Measurements from ENCODE around the gene YTHDC1. TPM values are rescaled to one million over a fixed set of nuclear protein-coding genes. Genes with fewer than 3 reads are reported as not detected.
A peak's percentile ranks its signal among the peaks of the same experiment; 100 is the strongest.

The YTHDC1 gene
- total RNA-seq, 2 donors from 2014 or later = 170 to 184 TPM

DNA sequence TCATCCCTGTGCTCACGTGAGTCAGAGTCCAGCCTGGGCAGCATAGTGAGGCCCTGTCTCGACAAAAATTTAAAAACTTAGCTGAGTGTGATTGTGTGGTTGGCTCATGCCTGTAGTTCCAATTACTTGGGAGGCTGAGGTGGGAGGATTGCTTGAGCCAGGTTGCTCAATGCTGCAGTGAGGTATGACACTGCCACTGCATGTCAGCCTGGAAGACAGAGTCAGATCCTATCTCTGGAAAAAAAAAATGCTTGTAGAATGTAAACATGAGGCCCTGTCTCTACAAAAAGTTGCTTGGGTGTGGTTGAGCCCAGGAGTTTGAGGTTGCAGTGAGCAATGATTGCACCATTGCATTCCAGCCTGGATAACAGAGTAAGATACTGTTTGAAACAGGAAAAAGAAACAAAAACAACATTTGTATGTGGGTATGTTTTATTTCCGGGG lies 11.3 kb upstream of the YTHDC1 start:
- Mint-ChIP-seq H3K9me3 (peaks cover 31% of the 10 kb centered on the region), H3K27me3 (ENCODE audit: insufficient read depth) (peaks cover 20% of the 10 kb centered on the region), H3K36me3 (ENCODE audit: low read depth) (peaks cover 26% of the 10 kb centered on the region), H3K27ac (peak overlapping the region; percentile 17), H3K4me3 (no peak overlapping the region), H3K4me1 (peaks cover 26% of the 10 kb centered on the region)
- DNase-seq = no peak
- Histone ChIP-seq H3K36me3 (ENCODE audit: control insufficient read depth, insufficient read depth, low read length) (no peaks in the 10 kb centered on the region), H3K9me3 (ENCODE audit: control insufficient read depth, low read length) (peaks cover 30% of the 10 kb centered on the region), H3K27ac (ENCODE audit: low read depth, low read length) (no peak overlapping the region), H3K27me3 (ENCODE audit: control insufficient read depth, insufficient read depth, low read length, poor library complexity, severe bottlenecking) (no peaks in the 10 kb centered on the region), H3K4me1 (ENCODE audit: control insufficient read depth, insufficient read depth, low read length) (no peaks in the 10 kb centered on the region), H3K9ac (ENCODE audit: extremely low read depth, low read length, poor library complexity, severe bottlenecking) (no peak overlapping the region), H3K4me3 (ENCODE audit: low read length) (peak overlapping the region; percentile 3)
- TF ChIP-seq, protein P1, sequence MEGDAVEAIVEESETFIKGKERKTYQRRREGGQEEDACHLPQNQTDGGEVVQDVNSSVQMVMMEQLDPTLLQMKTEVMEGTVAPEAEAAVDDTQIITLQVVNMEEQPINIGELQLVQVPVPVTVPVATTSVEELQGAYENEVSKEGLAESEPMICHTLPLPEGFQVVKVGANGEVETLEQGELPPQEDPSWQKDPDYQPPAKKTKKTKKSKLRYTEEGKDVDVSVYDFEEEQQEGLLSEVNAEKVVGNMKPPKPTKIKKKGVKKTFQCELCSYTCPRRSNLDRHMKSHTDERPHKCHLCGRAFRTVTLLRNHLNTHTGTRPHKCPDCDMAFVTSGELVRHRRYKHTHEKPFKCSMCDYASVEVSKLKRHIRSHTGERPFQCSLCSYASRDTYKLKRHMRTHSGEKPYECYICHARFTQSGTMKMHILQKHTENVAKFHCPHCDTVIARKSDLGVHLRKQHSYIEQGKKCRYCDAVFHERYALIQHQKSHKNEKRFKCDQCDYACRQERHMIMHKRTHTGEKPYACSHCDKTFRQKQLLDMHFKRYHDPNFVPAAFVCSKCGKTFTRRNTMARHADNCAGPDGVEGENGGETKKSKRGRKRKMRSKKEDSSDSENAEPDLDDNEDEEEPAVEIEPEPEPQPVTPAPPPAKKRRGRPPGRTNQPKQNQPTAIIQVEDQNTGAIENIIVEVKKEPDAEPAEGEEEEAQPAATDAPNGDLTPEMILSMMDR (conservative IDR thresholded peaks at IDR 0.05) = no peak
- WGBS, 2 experiments (ENCODE audit: insufficient coverage in 1 of 2, insufficient read length in 1 of 2) = 83 to 84% methylated on average over 2 to 3 of the region's 3 CpGs

DNA sequence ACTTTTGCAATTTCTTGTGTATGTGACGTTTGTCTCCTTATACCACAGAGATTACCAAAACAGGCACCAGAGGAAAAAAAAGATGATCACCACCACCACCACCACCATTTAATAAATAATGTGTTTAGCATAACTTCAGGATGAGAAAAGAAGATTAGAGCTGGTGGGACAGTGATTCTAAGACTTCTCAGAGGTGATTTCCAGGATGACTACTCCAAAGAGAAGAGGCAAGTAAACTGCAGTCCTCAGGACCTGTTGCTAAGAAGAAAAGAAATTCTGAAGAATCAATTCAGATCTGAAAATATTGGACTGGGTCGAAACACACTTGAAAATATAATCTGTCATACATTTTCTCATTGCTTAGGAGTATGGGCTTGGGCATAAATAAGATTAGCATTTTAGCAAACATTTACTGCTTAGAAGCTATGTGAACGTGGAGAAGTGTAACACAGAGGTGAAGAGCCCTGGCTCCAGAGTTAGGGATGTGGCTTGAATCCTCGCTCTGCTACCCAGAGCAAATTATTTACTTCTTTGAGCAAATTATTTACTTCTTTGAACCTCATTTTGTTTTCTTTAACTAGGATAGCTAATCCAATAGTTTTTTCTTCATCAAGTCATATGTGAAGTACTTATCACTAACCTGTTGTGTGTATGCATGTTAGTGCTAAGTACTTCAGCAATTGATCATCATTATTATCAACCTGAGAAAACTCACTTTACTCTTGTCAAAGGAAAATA lies 10.5 kb upstream of the YTHDC1 start:
- Mint-ChIP-seq H3K4me3 (no peak overlapping the region), H3K27ac (no peak overlapping the region), H3K36me3 (ENCODE audit: low read depth) (peaks cover 20% of the 10 kb centered on the region), H3K27me3 (ENCODE audit: insufficient read depth) (peaks cover 17% of the 10 kb centered on the region), H3K9me3 (peaks cover 23% of the 10 kb centered on the region), H3K4me1 (peaks cover 31% of the 10 kb centered on the region)
- Histone ChIP-seq H3K9ac (ENCODE audit: extremely low read depth, low read length, poor library complexity, severe bottlenecking) (no peak overlapping the region), H3K9me3 (ENCODE audit: control insufficient read depth, low read length) (peaks cover 22% of the 10 kb centered on the region), H3K4me1 (ENCODE audit: control insufficient read depth, insufficient read depth, low read length) (no peaks in the 10 kb centered on the region), H3K27ac (ENCODE audit: low read depth, low read length) (no peak overlapping the region), H3K27me3 (ENCODE audit: control insufficient read depth, insufficient read depth, low read length, poor library complexity, severe bottlenecking) (no peaks in the 10 kb centered on the region), H3K36me3 (ENCODE audit: control insufficient read depth, insufficient read depth, low read length) (no peaks in the 10 kb centered on the region), H3K4me3 (ENCODE audit: low read length) (no peak overlapping the region)
- TF ChIP-seq, protein P1 (conservative IDR thresholded peaks at IDR 0.05) = no peak
- WGBS, 2 experiments (ENCODE audit: insufficient coverage in 1 of 2, insufficient read length in 1 of 2) = 93% methylated on average over 4 of the region's 4 CpGs; no CpG with 5 or more reads in 1 of the 2 experiments
- DNase-seq = no peak

DNA sequence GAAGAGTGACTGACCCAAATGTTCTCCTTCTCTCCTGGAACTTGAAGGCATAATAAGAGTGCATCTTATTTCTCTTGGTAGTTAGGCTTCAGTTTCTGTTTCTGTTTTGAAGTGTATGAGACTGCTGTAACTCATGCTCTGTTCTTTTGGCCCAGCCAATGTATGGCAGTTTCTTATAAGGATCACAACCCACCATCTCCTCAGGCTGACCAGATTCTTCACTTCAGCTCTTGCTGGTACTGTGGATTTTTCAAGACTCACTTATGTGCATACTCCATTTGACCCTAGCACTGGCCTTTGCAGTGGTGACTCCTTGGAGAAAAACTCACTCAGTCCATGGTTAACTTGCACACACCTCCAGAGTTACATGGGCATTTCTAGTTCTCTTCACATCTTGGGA lies 9.6 kb upstream of the YTHDC1 start:
- H3K9ac ChIP-seq (ENCODE audit: extremely low read depth, low read length, poor library complexity, severe bottlenecking) = no peak overlapping the region
- Mint-ChIP-seq H3K9me3 (peaks cover 16% of the 10 kb centered on the region), H3K27ac (no peak overlapping the region), H3K36me3 (ENCODE audit: low read depth) (peaks cover 13% of the 10 kb centered on the region), H3K4me1 (peaks cover 31% of the 10 kb centered on the region), H3K27me3 (ENCODE audit: insufficient read depth) (peaks cover 9% of the 10 kb centered on the region), H3K4me3 (no peak overlapping the region)
- H3K27me3 ChIP-seq (ENCODE audit: control insufficient read depth, insufficient read depth, low read length, poor library complexity, severe bottlenecking) = no peaks in the 10 kb centered on the region
- no peak for DNase-seq
- H3K36me3 ChIP-seq (ENCODE audit: control insufficient read depth, insufficient read depth, low read length) = no peaks in the 10 kb centered on the region
- TF ChIP-seq, protein P1 (conservative IDR thresholded peaks at IDR 0.05) = no peak
- H3K4me1 ChIP-seq (ENCODE audit: control insufficient read depth, insufficient read depth, low read length) = no peaks in the 10 kb centered on the region
- H3K27ac ChIP-seq (ENCODE audit: low read depth, low read length) = no peak overlapping the region
- no peak overlapping the region for H3K4me3 ChIP-seq (ENCODE audit: low read length)
- H3K9me3 ChIP-seq (ENCODE audit: control insufficient read depth, low read length) = peaks cover 14% of the 10 kb centered on the region

Measured in endodermal cell (in vitro differentiated cells).